PC-3 (cell line): ENCODE results near the gene LPAR1. TPM values are rescaled to one million over a fixed set of nuclear protein-coding genes. Genes with fewer than 3 reads are reported as not detected.

Experiments
- ATAC-seq: fragments of 200-7000 bp; cut with Tn5 transposase; 2 replicates; pipeline ENCODE4 v1.9.1; 2020; ENCODE audit warnings: mild to moderate bottlenecking, moderate library complexity
- BruUV-seq: library from RNA; stranded (reverse); fragments of 400-500 nt; replicated peaks from 2 replicates; lab custom pipeline; 2021; lab: Mats Ljungman, UMichigan
- CTCF ChIA-PET: fragments of 300-600 bp; sonication (Branson Sonifier 250); formaldehyde crosslinking; loops from one replicate; lab custom pipeline; 2022; ENCODE audit warnings: antibody characterized with exemption; lab: Charles Lee
- POLR2A ChIA-PET: fragments of 300-600 bp; sonication (Branson Sonifier 250); formaldehyde crosslinking; loops from one replicate; lab custom pipeline; 2022; ENCODE audit warnings: antibody characterized with exemption; ENCODE audit not compliant: unreplicated experiment; lab: Charles Lee
- DNase-seq: peaks from one replicate; pipeline ENCODE4 v3.0.0-alpha.2; 2015
- H2AFZ ChIP-seq: fragments of 300-600 bp; sonication (generic); 2 replicates; pipeline ENCODE4 v1.6.0; 2016; ENCODE audit warnings: antibody characterized with exemption, low read length
- H3F3A ChIP-seq: fragments of 300-600 bp; sonication (generic); one replicate; pipeline ENCODE4 v1.6.0; 2017; ENCODE audit warnings: antibody characterized with exemption, low read length, control low read depth, mild to moderate bottlenecking; ENCODE audit not compliant: unreplicated experiment
- H3K27ac ChIP-seq: fragments of 300-600 bp; sonication (generic); 2 replicates; pipeline ENCODE4 v1.5.1; 2016; ENCODE audit warnings: mild to moderate bottlenecking, low read length
- H3K27me3 ChIP-seq: fragments of 300-600 bp; sonication (generic); 2 replicates; pipeline ENCODE4 v1.6.1; 2016; ENCODE audit warnings: low read length, mixed read lengths
- H3K36me3 ChIP-seq: fragments of 300-600 bp; sonication (generic); 2 replicates; pipeline ENCODE4 v1.6.1; 2016; ENCODE audit warnings: low read depth, mixed run types, low read length, mixed read lengths
- H3K4me1 ChIP-seq: fragments of 300-600 bp; sonication (generic); 2 replicates; pipeline ENCODE4 v1.5.1; 2016; ENCODE audit warnings: low read length; ENCODE audit not compliant: insufficient read depth
- H3K4me2 ChIP-seq: fragments of 300-600 bp; sonication (generic); 2 replicates; pipeline ENCODE4 v1.6.0; 2016; ENCODE audit warnings: low read length
- H3K4me3 ChIP-seq: fragments of 300-600 bp; sonication (generic); 2 replicates; pipeline ENCODE4 v1.5.1; 2016; ENCODE audit warnings: mild to moderate bottlenecking, low read length, mixed read lengths
- H3K79me2 ChIP-seq: fragments of 300-600 bp; sonication (generic); 2 replicates; pipeline ENCODE4 v1.6.1; 2017; ENCODE audit warnings: low read length, mixed read lengths
- H3K9ac ChIP-seq: fragments of 300-600 bp; sonication (generic); 2 replicates; pipeline ENCODE4 v1.6.0; 2016; ENCODE audit warnings: mild to moderate bottlenecking, low read length
- H3K9me2 ChIP-seq: fragments of 300-600 bp; sonication (generic); replicated peaks from 2 replicates; pipeline ENCODE4 v1.6.1; 2016; ENCODE audit warnings: mixed run types, low read length, mixed read lengths
- H3K9me3 ChIP-seq: fragments of 300-600 bp; sonication (generic); 2 replicates; pipeline ENCODE4 v1.6.1; 2016; ENCODE audit warnings: low read length, mixed read lengths
- H4K20me1 ChIP-seq: fragments of 300-600 bp; sonication (generic); 2 replicates; pipeline ENCODE4 v1.6.1; 2016; ENCODE audit warnings: low read length, mixed read lengths
- EZH2 ChIP-seq: fragments of 300-600 bp; sonication (generic); IDR thresholded peaks from one replicate; pipeline ENCODE4 v1.6.1; 2017; ENCODE audit warnings: antibody characterized with exemption, mild to moderate bottlenecking, low read length; ENCODE audit not compliant: unreplicated experiment
- EZH2phosphoT487 ChIP-seq: fragments of 300-600 bp; sonication (generic); IDR thresholded peaks from 2 replicates; pipeline ENCODE4 v1.6.1; 2018; ENCODE audit warnings: mild to moderate bottlenecking, antibody characterized with exemption, low read length, borderline replicate concordance
- intact Hi-C: fragments of 100-400 bp; cut with micrococcal nuclease; formaldehyde crosslinking; loops from 2 replicates; pipeline ENCODE4 v1.9.0; 2023
- total RNA-seq: library from RNA; depleted of rRNA; stranded (reverse); fragments of >200 nt; gene quantifications from 2 replicates; pipeline ENCODE4 v1.2.3, GENCODE V29; 2014
- TF ChIP-seq, protein P1 (sequence below): fragments of 300-600 bp; sonication (generic); conservative IDR thresholded peaks from 2 replicates; pipeline ENCODE4 v1.5.1; 2017; ENCODE audit warnings: antibody characterized with exemption, low read depth, mild to moderate bottlenecking, low read length

LPAR1 gene
- total RNA-seq, 1 experiment from 2014 or later, result 67.9 TPM

DNA sequence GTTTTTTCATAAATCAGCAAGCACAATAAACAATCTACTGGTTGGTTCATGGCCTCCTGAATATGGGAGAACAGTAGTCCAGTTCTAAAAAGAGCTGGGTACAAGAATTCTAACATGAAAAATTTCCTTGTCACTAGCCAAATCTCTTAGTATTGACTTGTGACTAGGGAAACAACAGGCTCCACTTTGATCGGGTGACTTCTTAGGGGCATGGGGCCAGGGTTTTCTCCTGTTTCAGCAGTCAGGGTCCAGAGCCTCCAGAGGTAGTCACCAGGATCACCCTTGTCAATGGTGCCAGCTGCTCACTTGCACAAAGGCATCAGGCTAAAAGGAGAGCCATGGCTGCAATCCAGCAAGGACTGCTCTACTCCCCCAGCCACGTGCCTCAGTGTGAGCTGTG is 38.1 kb downstream of the LPAR1 start:
- no peaks in the 10 kb centered on the region for H3F3A ChIP-seq
- ATAC-seq (no peak), DNase-seq (no peak)
- TF ChIP-seq, protein P1, sequence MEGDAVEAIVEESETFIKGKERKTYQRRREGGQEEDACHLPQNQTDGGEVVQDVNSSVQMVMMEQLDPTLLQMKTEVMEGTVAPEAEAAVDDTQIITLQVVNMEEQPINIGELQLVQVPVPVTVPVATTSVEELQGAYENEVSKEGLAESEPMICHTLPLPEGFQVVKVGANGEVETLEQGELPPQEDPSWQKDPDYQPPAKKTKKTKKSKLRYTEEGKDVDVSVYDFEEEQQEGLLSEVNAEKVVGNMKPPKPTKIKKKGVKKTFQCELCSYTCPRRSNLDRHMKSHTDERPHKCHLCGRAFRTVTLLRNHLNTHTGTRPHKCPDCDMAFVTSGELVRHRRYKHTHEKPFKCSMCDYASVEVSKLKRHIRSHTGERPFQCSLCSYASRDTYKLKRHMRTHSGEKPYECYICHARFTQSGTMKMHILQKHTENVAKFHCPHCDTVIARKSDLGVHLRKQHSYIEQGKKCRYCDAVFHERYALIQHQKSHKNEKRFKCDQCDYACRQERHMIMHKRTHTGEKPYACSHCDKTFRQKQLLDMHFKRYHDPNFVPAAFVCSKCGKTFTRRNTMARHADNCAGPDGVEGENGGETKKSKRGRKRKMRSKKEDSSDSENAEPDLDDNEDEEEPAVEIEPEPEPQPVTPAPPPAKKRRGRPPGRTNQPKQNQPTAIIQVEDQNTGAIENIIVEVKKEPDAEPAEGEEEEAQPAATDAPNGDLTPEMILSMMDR, result no peak
- TF ChIP-seq EZH2phosphoT487, result no peak
- no peak for TF ChIP-seq EZH2
- POLR2A ChIA-PET, result no interaction called here
- BruUV-seq, result no TSS peak
- H3K79me2 ChIP-seq, result peaks cover 99% of the 10 kb centered on the region
- H4K20me1 ChIP-seq, result no peaks in the 10 kb centered on the region
- H3K4me3 ChIP-seq, result no peak overlapping the region
- no peak overlapping the region for H3K27ac ChIP-seq
- no peaks in the 10 kb centered on the region for H3K4me1 ChIP-seq
- H3K9me2 ChIP-seq, result no peaks in the 10 kb centered on the region
- no peak overlapping the region for H3K4me2 ChIP-seq
- no peak overlapping the region for H2AFZ ChIP-seq
- CTCF ChIA-PET, result interaction anchor here (0.6 kb wide), 1 partner anchor 36 kb away, joined by 3 read pairs; no protein-coding TSS in a partner anchor
- H3K9ac ChIP-seq, result no peak overlapping the region
- no peaks in the 10 kb centered on the region for H3K9me3 ChIP-seq
- peaks cover 67% of the 10 kb centered on the region for H3K36me3 ChIP-seq
- H3K27me3 ChIP-seq, result no peaks in the 10 kb centered on the region
- intact Hi-C loops, result no loop called here

DNA sequence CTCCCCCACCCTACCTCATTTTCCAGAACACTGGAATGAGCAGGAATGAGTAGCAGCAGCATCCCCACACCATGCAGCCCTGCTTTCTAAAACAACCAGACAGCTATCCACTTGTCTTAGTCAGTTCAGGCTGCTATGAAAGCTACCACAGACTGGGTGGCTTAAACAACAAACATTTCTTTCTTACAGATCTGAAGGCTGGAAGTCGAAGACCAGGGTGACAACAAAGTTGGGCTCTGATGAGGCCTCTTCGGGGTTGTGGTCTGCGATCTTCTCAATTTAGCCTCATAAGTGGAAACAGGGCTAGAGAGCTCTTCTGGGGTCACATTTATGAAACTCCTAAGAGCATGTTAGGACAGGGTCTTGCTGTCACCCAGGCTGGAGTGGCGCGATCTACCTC is 38.9 kb downstream of the LPAR1 start:
- Histone ChIP-seq H3K9ac (no peak overlapping the region), H3K27me3 (no peaks in the 10 kb centered on the region), H3K9me3 (no peaks in the 10 kb centered on the region), H3K27ac (no peak overlapping the region), H3K9me2 (no peaks in the 10 kb centered on the region), H3K4me2 (no peak overlapping the region), H3K4me3 (no peak overlapping the region), H3K4me1 (no peaks in the 10 kb centered on the region), H3K36me3 (peaks cover 58% of the 10 kb centered on the region), H4K20me1 (no peaks in the 10 kb centered on the region), H3F3A (no peaks in the 10 kb centered on the region), H2AFZ (no peak overlapping the region), H3K79me2 (peaks cover 99% of the 10 kb centered on the region)
- intact Hi-C loops, result no loop called here
- no peak; the same call in 1 of the 2 replicates for ATAC-seq
- no TSS peak for BruUV-seq
- ChIA-PET POLR2A (interaction anchor here (0.7 kb wide), 1 partner anchor 352 kb away, joined by 3 read pairs; no protein-coding TSS in a partner anchor), CTCF (no interaction called here)
- no peak for DNase-seq
- no peak for TF ChIP-seq EZH2phosphoT487
- TF ChIP-seq, protein P1, result no peak
- TF ChIP-seq EZH2, result no peak

DNA sequence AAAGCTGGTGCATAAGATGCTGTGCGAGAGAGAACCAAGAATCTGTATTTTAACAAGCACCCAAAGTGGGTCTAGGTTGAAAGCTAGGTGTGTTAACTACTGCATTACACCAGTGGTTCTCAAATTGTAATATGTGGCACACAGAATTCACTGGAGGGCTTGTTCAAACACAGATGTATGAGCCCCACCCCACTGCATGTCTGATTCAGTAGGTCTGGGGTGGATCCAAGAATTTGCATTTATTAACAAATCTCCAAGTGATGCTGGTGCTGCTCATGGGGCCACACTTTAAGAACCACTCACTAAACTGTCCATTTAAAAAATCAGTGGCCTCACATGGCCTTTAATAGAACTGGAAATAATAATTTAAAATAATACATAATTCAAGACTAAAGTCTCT is 40.4 kb downstream of the LPAR1 start:
- Histone ChIP-seq H3K27me3 (no peaks in the 10 kb centered on the region), H4K20me1 (no peaks in the 10 kb centered on the region), H3K36me3 (peaks cover 49% of the 10 kb centered on the region), H3K27ac (no peak overlapping the region), H2AFZ (no peak overlapping the region), H3K9ac (no peak overlapping the region), H3K4me2 (no peak overlapping the region), H3K9me3 (no peaks in the 10 kb centered on the region), H3K9me2 (no peaks in the 10 kb centered on the region), H3K4me1 (no peaks in the 10 kb centered on the region), H3K79me2 (peaks cover 99% of the 10 kb centered on the region), H3F3A (no peaks in the 10 kb centered on the region), H3K4me3 (no peak overlapping the region)
- ChIA-PET CTCF (no interaction called here), POLR2A (no interaction called here)
- TF ChIP-seq EZH2 (no peak), EZH2phosphoT487 (no peak)
- TF ChIP-seq, protein P1, result no peak
- ATAC-seq (peak; percentile 54), DNase-seq (peak; percentile 30)
- BruUV-seq, result no TSS peak
- intact Hi-C loops, result no loop called here
